Measurements from ENCODE around the gene FHOD3.

DNA sequence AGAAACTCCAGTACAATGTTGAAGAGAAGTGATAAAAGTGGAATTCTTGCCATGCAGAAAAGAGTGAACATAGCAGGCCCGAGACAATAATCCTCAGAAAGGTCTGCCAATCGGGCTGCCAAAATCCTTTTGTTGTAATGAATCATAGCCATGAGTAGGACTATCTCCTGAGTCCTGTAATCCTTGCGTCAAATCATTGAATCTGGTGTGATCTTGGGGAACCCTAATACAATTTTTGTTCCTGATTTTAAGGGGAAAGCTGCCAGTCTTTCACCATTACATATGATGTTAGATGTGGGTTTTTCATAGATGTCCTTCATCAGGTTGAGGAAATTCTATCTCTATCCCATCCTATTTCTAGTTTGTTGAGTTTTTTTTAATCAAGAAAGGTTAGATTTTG, 529.0 kb downstream of the FHOD3 start:
- TF ChIP-seq, protein P1, sequence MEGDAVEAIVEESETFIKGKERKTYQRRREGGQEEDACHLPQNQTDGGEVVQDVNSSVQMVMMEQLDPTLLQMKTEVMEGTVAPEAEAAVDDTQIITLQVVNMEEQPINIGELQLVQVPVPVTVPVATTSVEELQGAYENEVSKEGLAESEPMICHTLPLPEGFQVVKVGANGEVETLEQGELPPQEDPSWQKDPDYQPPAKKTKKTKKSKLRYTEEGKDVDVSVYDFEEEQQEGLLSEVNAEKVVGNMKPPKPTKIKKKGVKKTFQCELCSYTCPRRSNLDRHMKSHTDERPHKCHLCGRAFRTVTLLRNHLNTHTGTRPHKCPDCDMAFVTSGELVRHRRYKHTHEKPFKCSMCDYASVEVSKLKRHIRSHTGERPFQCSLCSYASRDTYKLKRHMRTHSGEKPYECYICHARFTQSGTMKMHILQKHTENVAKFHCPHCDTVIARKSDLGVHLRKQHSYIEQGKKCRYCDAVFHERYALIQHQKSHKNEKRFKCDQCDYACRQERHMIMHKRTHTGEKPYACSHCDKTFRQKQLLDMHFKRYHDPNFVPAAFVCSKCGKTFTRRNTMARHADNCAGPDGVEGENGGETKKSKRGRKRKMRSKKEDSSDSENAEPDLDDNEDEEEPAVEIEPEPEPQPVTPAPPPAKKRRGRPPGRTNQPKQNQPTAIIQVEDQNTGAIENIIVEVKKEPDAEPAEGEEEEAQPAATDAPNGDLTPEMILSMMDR (IDR thresholded peaks at IDR 0.05; ENCODE audit: insufficient read depth, low read length), result no peak
- TF ChIP-seq POLR2AphosphoS5 (IDR thresholded peaks at IDR 0.05; ENCODE audit: low read depth) (no peak), SPI1 (IDR thresholded peaks at IDR 0.05; ENCODE audit: borderline replicate concordance, low read depth) (no peak)
- TF ChIP-seq, protein P2, sequence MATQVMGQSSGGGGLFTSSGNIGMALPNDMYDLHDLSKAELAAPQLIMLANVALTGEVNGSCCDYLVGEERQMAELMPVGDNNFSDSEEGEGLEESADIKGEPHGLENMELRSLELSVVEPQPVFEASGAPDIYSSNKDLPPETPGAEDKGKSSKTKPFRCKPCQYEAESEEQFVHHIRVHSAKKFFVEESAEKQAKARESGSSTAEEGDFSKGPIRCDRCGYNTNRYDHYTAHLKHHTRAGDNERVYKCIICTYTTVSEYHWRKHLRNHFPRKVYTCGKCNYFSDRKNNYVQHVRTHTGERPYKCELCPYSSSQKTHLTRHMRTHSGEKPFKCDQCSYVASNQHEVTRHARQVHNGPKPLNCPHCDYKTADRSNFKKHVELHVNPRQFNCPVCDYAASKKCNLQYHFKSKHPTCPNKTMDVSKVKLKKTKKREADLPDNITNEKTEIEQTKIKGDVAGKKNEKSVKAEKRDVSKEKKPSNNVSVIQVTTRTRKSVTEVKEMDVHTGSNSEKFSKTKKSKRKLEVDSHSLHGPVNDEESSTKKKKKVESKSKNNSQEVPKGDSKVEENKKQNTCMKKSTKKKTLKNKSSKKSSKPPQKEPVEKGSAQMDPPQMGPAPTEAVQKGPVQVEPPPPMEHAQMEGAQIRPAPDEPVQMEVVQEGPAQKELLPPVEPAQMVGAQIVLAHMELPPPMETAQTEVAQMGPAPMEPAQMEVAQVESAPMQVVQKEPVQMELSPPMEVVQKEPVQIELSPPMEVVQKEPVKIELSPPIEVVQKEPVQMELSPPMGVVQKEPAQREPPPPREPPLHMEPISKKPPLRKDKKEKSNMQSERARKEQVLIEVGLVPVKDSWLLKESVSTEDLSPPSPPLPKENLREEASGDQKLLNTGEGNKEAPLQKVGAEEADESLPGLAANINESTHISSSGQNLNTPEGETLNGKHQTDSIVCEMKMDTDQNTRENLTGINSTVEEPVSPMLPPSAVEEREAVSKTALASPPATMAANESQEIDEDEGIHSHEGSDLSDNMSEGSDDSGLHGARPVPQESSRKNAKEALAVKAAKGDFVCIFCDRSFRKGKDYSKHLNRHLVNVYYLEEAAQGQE (IDR thresholded peaks at IDR 0.05; ENCODE audit: insufficient replicate concordance, low read depth), result no peak
